ENCODE data around the gene G2E3. TPM values are rescaled to one million over a fixed set of nuclear protein-coding genes. Genes with fewer than 3 reads are reported as not detected.

The G2E3 gene
- total and polyA plus RNA-seq, 2 of the 13 experiments (the other 11 are each of a cell fraction or from before 2014, with no cell fraction given), result 22.8 to 63.0 TPM

- TF ChIP-seq ZNF570 (CRISPR knock-in tag; IDR thresholded peaks at IDR 0.05; ENCODE audit: borderline replicate concordance), result no peak
- peak; percentile 43; the same call in 1 of the 2 replicates for TF ChIP-seq ZNF333 (CRISPR knock-in tag; IDR thresholded peaks at IDR 0.05; ENCODE audit: borderline replicate concordance)
- no peak for TF ChIP-seq GATA4 (IDR thresholded peaks at IDR 0.05; ENCODE audit: borderline replicate concordance, low read depth)
Measured at GRCh38 chr14:30547388-30548048, 11.4 kb upstream of the G2E3 start (continued).

GRCh38 chr14:30550335-30550734 lies 8.6 kb upstream of the G2E3 start:
- H3K4me1 ChIP-seq (ENCODE audit: insufficient read depth, low read length), result peaks cover 13% of the 10 kb centered on the region
- TF ChIP-seq MAFG (CRISPR knock-in tag; IDR thresholded peaks at IDR 0.05) (no peak), NBN (conservative IDR thresholded peaks at IDR 0.05) (no peak), ZBTB8A (CRISPR knock-in tag; IDR thresholded peaks at IDR 0.05; ENCODE audit: borderline replicate concordance, low read depth) (no peak), ZNF616 (CRISPR knock-in tag; IDR thresholded peaks at IDR 0.05; ENCODE audit: low read depth) (no peak), ZNF543 (CRISPR knock-in tag; IDR thresholded peaks at IDR 0.05) (no peak), TEAD3 (CRISPR knock-in tag; optimal IDR thresholded peaks at IDR 0.05; ENCODE audit: borderline replicate concordance) (no peak), NR2F1 (CRISPR knock-in tag; IDR thresholded peaks at IDR 0.05) (no peak)
- TF ChIP-seq, protein P1, sequence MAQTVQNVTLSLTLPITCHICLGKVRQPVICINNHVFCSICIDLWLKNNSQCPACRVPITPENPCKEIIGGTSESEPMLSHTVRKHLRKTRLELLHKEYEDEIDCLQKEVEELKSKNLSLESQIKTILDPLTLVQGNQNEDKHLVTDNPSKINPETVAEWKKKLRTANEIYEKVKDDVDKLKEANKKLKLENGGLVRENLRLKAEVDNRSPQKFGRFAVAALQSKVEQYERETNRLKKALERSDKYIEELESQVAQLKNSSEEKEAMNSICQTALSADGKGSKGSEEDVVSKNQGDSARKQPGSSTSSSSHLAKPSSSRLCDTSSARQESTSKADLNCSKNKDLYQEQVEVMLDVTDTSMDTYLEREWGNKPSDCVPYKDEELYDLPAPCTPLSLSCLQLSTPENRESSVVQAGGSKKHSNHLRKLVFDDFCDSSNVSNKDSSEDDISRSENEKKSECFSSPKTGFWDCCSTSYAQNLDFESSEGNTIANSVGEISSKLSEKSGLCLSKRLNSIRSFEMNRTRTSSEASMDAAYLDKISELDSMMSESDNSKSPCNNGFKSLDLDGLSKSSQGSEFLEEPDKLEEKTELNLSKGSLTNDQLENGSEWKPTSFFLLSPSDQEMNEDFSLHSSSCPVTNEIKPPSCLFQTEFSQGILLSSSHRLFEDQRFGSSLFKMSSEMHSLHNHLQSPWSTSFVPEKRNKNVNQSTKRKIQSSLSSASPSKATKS (CRISPR knock-in tag; IDR thresholded peaks at IDR 0.05), result no peak
- no peak overlapping the region for H3K9ac ChIP-seq (ENCODE audit: insufficient read depth, low read depth, low read length)
- intact Hi-C loops (cut with micrococcal nuclease; ENCODE audit: unreplicated experiment) (loop anchor here (10.0 kb wide), 1 partner anchor 324 kb away; the partner anchor contains the start of gene COCH), in situ Hi-C loops (cut with HindIII; ENCODE audit: extremely low pct_ligation_motif_present, low pct_unique_long_range_greater_than_20kb) (no loop called here)
- H2AFZ ChIP-seq (ENCODE audit: low read length), result no peak overlapping the region
- ATAC-seq (no peak), DNase-seq (ENCODE audit: low spot score) (no peak), FAIRE-seq (no peak)
- ChIA-PET POLR2A (no interaction called here), CTCF (ENCODE audit: low intra/inter-chr PET ratio, low total read pairs) (no interaction called here)
- H3K9me3 ChIP-seq (ENCODE audit: low read length), result no peaks in the 10 kb centered on the region
- BruUV-seq (replicated peaks), result no TSS peak
- H3K4me3 ChIP-seq (replicated peaks in 1 of 3; ENCODE audit: insufficient read depth in 1 of 3, low read depth in 2 of 3, low read length in 3 of 3), result no peak overlapping the region
- no peaks in the 10 kb centered on the region for H3K79me2 ChIP-seq (ENCODE audit: insufficient read depth, low read length)
- H4K20me1 ChIP-seq (ENCODE audit: insufficient read depth, low read length), result no peaks in the 10 kb centered on the region
- H3K27me3 ChIP-seq (ENCODE audit: control insufficient read depth in 1 of 2, insufficient read depth in 2 of 2, low read length in 2 of 2), result peaks cover 0 to 14% of the 10 kb centered on the region in 2 experiments; a peak in 1 of 5 replicates
- no peak overlapping the region for H3K27ac ChIP-seq (ENCODE audit: extremely low read length, insufficient read depth, low read length)
- no peaks in the 10 kb centered on the region for H3K36me3 ChIP-seq (replicated peaks in 1 of 2; ENCODE audit: control insufficient read depth in 1 of 2, insufficient read depth in 2 of 2, low read length in 2 of 2)
- no peak overlapping the region for H3K4me2 ChIP-seq (ENCODE audit: low read depth, low read length)
